HG02571 (cell line): ENCODE measurements around the gene TNIP3.
A peak's percentile ranks its signal among the peaks of the same experiment; 100 is the strongest.

Experiments used
- ATAC-seq: cut with Tn5 transposase; IDR thresholded peaks from one replicate; pipeline ENCODE4 v1.9.1; 2021; ENCODE audit warnings: mild to moderate bottlenecking, moderate library complexity; ENCODE audit not compliant: unreplicated experiment

Gene TNIP3

GRCh38 chr4:121140716-121141460 lies 23.2 kb downstream of the TNIP3 start:
- no peak for ATAC-seq

GRCh38 chr4:121139533-121140222 lies 24.4 kb downstream of the TNIP3 start:
- ATAC-seq, result peak; percentile 60

- peak; percentile 57 for ATAC-seq
Observed at GRCh38 chr4:121138039-121138825, 25.9 kb downstream of the TNIP3 start.

GRCh38 chr4:121130326-121130660 lies 33.8 kb downstream of the TNIP3 start:
- ATAC-seq, result no peak

GRCh38 chr4:121129606-121130325 lies 34.4 kb downstream of the TNIP3 start:
- ATAC-seq, result no peak

GRCh38 chr4:121127100-121127499 lies 37.0 kb downstream of the TNIP3 start:
- no peak for ATAC-seq

GRCh38 chr4:121126449-121127006 lies 37.6 kb downstream of the TNIP3 start:
- no peak for ATAC-seq

GRCh38 chr4:121125498-121125885 lies 38.6 kb downstream of the TNIP3 start:
- no peak for ATAC-seq

GRCh38 chr4:121122661-121123060 lies 41.5 kb downstream of the TNIP3 start:
- no peak for ATAC-seq

- ATAC-seq, result no peak
Observed at GRCh38 chr4:121119715-121120114, 44.4 kb downstream of the TNIP3 start.

GRCh38 chr4:121118344-121118743 lies 45.8 kb downstream of the TNIP3 start:
- no peak for ATAC-seq

- ATAC-seq, result no peak
Observed at GRCh38 chr4:121114756-121115155, 49.4 kb downstream of the TNIP3 start.

- no peak for ATAC-seq
Observed at GRCh38 chr4:121112530-121112929, 51.6 kb downstream of the TNIP3 start.

GRCh38 chr4:121108557-121108956 lies 55.6 kb downstream of the TNIP3 start:
- ATAC-seq, result no peak

- no peak for ATAC-seq
Observed at GRCh38 chr4:121107507-121107906, 56.6 kb downstream of the TNIP3 start.

GRCh38 chr4:121100093-121100775 lies 63.9 kb downstream of the TNIP3 start:
- ATAC-seq, result no peak

GRCh38 chr4:121098266-121098665 lies 65.9 kb downstream of the TNIP3 start:
- ATAC-seq, result no peak

GRCh38 chr4:121096629-121097028 lies 67.5 kb downstream of the TNIP3 start:
- ATAC-seq, result no peak

- ATAC-seq, result no peak
Observed at GRCh38 chr4:121096191-121096590, 67.9 kb downstream of the TNIP3 start.

GRCh38 chr4:121094297-121094966 lies 69.7 kb downstream of the TNIP3 start:
- ATAC-seq, result no peak
